Liver (tissue), 9 donors: ENCODE measurements around the gene GLIPR1L2. TPM values are rescaled to one million over a fixed set of nuclear protein-coding genes. Genes with fewer than 3 reads are reported as not detected.

ENCODE experiments used
- DNase-seq: peaks from one replicate; pipeline ENCODE4 v3.0.0-alpha.2; 2017; ENCODE audit warnings: low spot score
- H3K27ac ChIP-seq, 2 donors: one replicate each; pipeline ENCODE4 v1.7.0; 2013; ENCODE audit warnings: inconsistent platforms in 2 of 2, low read length in 2 of 2, control low read depth in 1 of 2, low read depth in 1 of 2, mild to moderate bottlenecking in 1 of 2
- H3K27me3 ChIP-seq, 4 donors: one replicate each; pipeline versions ENCODE4 v1.6.1 to v1.7.0; 2013; ENCODE audit warnings: low read length in 3 of 4, inconsistent platforms in 1 of 4, mild to moderate bottlenecking in 1 of 4, moderate library complexity in 1 of 4; ENCODE audit not compliant: control insufficient read depth in 4 of 4, insufficient read depth in 4 of 4
- H3K36me3 ChIP-seq, 4 donors: one replicate each; pipeline versions ENCODE4 v1.6.1 to v1.7.0; 2013; ENCODE audit warnings: low read length in 3 of 4, mild to moderate bottlenecking in 3 of 4, low read depth in 1 of 4, moderate library complexity in 1 of 4; ENCODE audit not compliant: control insufficient read depth in 4 of 4, insufficient read depth in 3 of 4
- H3K4me1 ChIP-seq, 4 donors: one replicate each; pipeline versions ENCODE4 v1.6.1 to v1.7.0; 2013; ENCODE audit warnings: low read length in 3 of 4, mild to moderate bottlenecking in 3 of 4, moderate library complexity in 1 of 4; ENCODE audit not compliant: control insufficient read depth in 4 of 4, insufficient read depth in 4 of 4
- H3K4me3 ChIP-seq, 3 donors: one replicate each; pipeline versions ENCODE4 v1.6.1 to v1.7.0; 2013; ENCODE audit warnings: low read length in 3 of 3, control low read depth in 1 of 3, low read depth in 1 of 3, mild to moderate bottlenecking in 1 of 3
- H3K9ac ChIP-seq, 2 donors: one replicate each; pipeline ENCODE4 v1.7.0; 2013; ENCODE audit warnings: low read length in 2 of 2, mild to moderate bottlenecking in 2 of 2, moderate library complexity in 2 of 2, control low read depth in 1 of 2, low read depth in 1 of 2
- H3K9me3 ChIP-seq, 4 donors: one replicate each; pipeline versions ENCODE4 v1.6.1 to v1.7.0; 2013; ENCODE audit warnings: low read length in 3 of 4; ENCODE audit not compliant: control insufficient read depth in 4 of 4
- ATF3 ChIP-seq: IDR thresholded peaks from 2 replicates; pipeline ENCODE4 v1.6.1; 2016; ENCODE audit warnings: antibody characterized with exemption
- FOXA2 ChIP-seq: IDR thresholded peaks from 2 replicates; pipeline ENCODE4 v1.6.1; 2016; ENCODE audit warnings: antibody characterized with exemption
- GABPA ChIP-seq, 2 donors: IDR thresholded peaks in 1 of 2; conservative IDR thresholded peaks in 1 of 2; 2 replicates each; pipeline ENCODE4 v1.6.1; 2016; ENCODE audit warnings: antibody characterized with exemption in 2 of 2, mild to moderate bottlenecking in 1 of 2, moderate library complexity in 1 of 2
- HNF4A ChIP-seq, 2 donors: conservative IDR thresholded peaks; 2 replicates each; pipeline ENCODE4 v1.6.1; 2016; ENCODE audit warnings: antibody characterized with exemption in 2 of 2, mild to moderate bottlenecking in 2 of 2
- HNF4G ChIP-seq: IDR thresholded peaks from 2 replicates; pipeline ENCODE4 v1.6.1; 2016; ENCODE audit warnings: antibody characterized with exemption
- JUND ChIP-seq, 2 donors: IDR thresholded peaks; 2 replicates each; pipeline ENCODE4 v1.6.1; 2016; ENCODE audit warnings: antibody characterized with exemption in 2 of 2
- NR2F2 ChIP-seq: IDR thresholded peaks from 2 replicates; pipeline ENCODE4 v1.6.1; 2016; ENCODE audit warnings: antibody characterized with exemption
- RAD21 ChIP-seq, 2 donors: IDR thresholded peaks; 2 replicates each; pipeline ENCODE4 v1.6.1; 2016; ENCODE audit warnings: antibody characterized with exemption in 2 of 2, mild to moderate bottlenecking in 2 of 2
- REST ChIP-seq: IDR thresholded peaks from 2 replicates; pipeline ENCODE4 v1.6.1; 2016; ENCODE audit warnings: antibody characterized with exemption, mild to moderate bottlenecking
- RXRA ChIP-seq, 2 donors: IDR thresholded peaks; 2 replicates each; pipeline ENCODE4 v1.6.1; 2017 to 2018; ENCODE audit warnings: antibody characterized with exemption in 2 of 2, mild to moderate bottlenecking in 1 of 2
- YY1 ChIP-seq: IDR thresholded peaks from 2 replicates; pipeline ENCODE4 v1.6.1; 2016; ENCODE audit warnings: antibody characterized with exemption, mild to moderate bottlenecking
- WGBS: extraction: QIAGEN DNeasy Blood & Tissue Kit; methylation state at CpG from one replicate; pipeline ENCODE4 v1.1.7; 2013; 5-methylcytosine and 5-hydroxymethylcytosine counted together
- polyA plus RNA-seq, 2 donors: library from polyadenylated mRNA; stranded (reverse) in 1 of 2; unstranded in 1 of 2; fragments of 200-250 nt in 1 of 2; fragments of >200 nt in 1 of 2; fragmentation: Nextera tagmentation in 1 of 2; extraction: Ambion mirVana in 1 of 2; gene quantifications; one replicate each; pipeline versions ENCODE4 v1.2.1 to v1.2.3, GENCODE V29; 2013 to 2015
- total RNA-seq, 2 donors: library from RNA; depleted of rRNA; stranded (reverse); fragments of >200 nt; gene quantifications; one replicate each; pipeline ENCODE4 v1.2.3, GENCODE V29; 2014
- TF ChIP-seq, protein P1 (sequence below): fragments of 150-350 bp; IDR thresholded peaks from 2 replicates; pipeline ENCODE4 v1.5.1; 2017; ENCODE audit warnings: improper control_type of control experiment, low read depth, low read length; ENCODE audit not compliant: missing input control
- donor health status: healthy.
- donor health status: healthy.
- donor health status: healthy.
- donor health status: healthy.
- donor health status: healthy.

GLIPR1L2 gene
- total and polyA plus RNA-seq, 4 donors: 0.05 to 0.38 (median 0.26) TPM

DNA sequence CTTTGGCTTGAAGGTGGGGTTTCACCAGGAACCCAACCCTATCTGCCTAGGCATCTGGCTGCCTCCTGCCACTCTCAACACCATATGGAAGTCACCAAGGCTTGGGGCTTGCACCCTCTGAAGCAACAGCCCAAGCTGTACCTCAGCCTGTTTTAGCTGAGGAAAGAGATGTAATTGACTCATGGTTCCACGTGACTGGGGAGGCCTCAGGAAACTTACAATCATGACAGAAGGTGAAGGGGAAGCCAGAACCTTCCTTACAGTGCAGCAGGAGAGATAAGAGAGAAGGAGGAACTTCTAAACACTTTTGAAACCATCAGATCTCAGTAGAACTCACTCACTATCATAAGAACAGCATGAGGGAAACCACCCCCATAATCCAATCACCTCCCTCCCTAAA, 29.5 kb upstream of the GLIPR1L2 start (continued):
- TF ChIP-seq ATF3 (no peak), JUND (IDR thresholded peaks at IDR 0.05) (no peak)

DNA sequence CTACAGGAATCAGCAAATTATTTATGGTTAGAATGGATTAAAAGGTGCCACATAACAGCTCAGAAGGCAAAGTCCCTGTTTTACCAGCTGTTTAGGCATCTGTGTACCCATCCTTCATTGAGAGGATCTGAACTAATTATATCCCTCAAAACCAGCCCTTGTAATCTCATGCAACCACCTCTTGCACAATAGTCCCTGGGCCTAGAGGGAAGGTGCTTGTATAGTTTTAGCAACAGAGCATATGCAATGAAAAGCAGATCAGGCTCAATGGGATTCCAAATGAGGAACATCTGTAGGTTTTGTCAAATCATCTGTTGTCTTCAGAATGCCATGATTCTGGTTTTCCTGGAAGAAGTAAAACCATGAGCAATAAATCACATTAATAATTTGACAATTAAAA, 26.0 kb upstream of the GLIPR1L2 start:
- Histone ChIP-seq H3K9me3 (peaks cover 0 to 5% (median 0%) of the 10 kb centered on the region in 4 donors), H3K27me3 (no peaks in the 10 kb centered on the region), H3K9ac (no peak overlapping the region), H3K4me3 (no peak overlapping the region), H3K27ac (no peak overlapping the region), H3K36me3 (no peaks in the 10 kb centered on the region), H3K4me1 (no peaks in the 10 kb centered on the region)
- no peak for TF ChIP-seq GABPA (IDR thresholded peaks at IDR 0.05 in 1 of 2, conservative IDR thresholded peaks at IDR 0.05 in 1 of 2)
- TF ChIP-seq, protein P1, sequence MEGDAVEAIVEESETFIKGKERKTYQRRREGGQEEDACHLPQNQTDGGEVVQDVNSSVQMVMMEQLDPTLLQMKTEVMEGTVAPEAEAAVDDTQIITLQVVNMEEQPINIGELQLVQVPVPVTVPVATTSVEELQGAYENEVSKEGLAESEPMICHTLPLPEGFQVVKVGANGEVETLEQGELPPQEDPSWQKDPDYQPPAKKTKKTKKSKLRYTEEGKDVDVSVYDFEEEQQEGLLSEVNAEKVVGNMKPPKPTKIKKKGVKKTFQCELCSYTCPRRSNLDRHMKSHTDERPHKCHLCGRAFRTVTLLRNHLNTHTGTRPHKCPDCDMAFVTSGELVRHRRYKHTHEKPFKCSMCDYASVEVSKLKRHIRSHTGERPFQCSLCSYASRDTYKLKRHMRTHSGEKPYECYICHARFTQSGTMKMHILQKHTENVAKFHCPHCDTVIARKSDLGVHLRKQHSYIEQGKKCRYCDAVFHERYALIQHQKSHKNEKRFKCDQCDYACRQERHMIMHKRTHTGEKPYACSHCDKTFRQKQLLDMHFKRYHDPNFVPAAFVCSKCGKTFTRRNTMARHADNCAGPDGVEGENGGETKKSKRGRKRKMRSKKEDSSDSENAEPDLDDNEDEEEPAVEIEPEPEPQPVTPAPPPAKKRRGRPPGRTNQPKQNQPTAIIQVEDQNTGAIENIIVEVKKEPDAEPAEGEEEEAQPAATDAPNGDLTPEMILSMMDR: no peak
- DNase-seq: no peak

- Histone ChIP-seq H3K9ac (no peak overlapping the region), H3K4me1 (no peaks in the 10 kb centered on the region), H3K36me3 (no peaks in the 10 kb centered on the region), H3K9me3 (no peaks in the 10 kb centered on the region), H3K27me3 (no peaks in the 10 kb centered on the region), H3K27ac (no peak overlapping the region), H3K4me3 (no peak overlapping the region)
- DNase-seq: no peak
- WGBS: 97% methylated on average over 1 of the region's 1 CpG
- TF ChIP-seq YY1: no peak
- TF ChIP-seq JUND (IDR thresholded peaks at IDR 0.05): no peak
- no peak for TF ChIP-seq NR2F2
- no peak for TF ChIP-seq REST
- TF ChIP-seq HNF4G: no peak
- TF ChIP-seq ATF3: no peak
- no peak for TF ChIP-seq RAD21 (IDR thresholded peaks at IDR 0.05)
- no peak for TF ChIP-seq HNF4A (conservative IDR thresholded peaks at IDR 0.05)
- TF ChIP-seq RXRA (IDR thresholded peaks at IDR 0.05): no peak
- TF ChIP-seq FOXA2: no peak
- TF ChIP-seq, protein P1: no peak
These were observed 24.3 kb upstream of the GLIPR1L2 start for GRCh38 chr12:75366629-75367028.
